H1 (cell line): ENCODE results near the gene SSR1. TPM values are rescaled to one million over a fixed set of nuclear protein-coding genes. Genes with fewer than 3 reads are reported as not detected.

Source experiments
- CTCF ChIA-PET: fragments of 300-600 bp; sonication (Branson Sonifier 250); formaldehyde crosslinking; loops from one replicate; lab custom pipeline; 2021; ENCODE audit not compliant: partially characterized antibody; lab: Charles Lee
- POLR2A ChIA-PET: fragments of 300-600 bp; sonication (Branson Sonifier 250); formaldehyde crosslinking; loops from one replicate; lab custom pipeline; 2021; ENCODE audit warnings: inconsistent platforms; ENCODE audit not compliant: partially characterized antibody; lab: Charles Lee
- DNase-seq, 2 experiments: peaks; one replicate each; pipeline versions ENCODE4 v3.0.0 to v3.0.0-alpha.2; 2010 to 2022; ENCODE audit warnings: low spot score in 2 of 2, low read depth in 1 of 2, mixed read lengths in 1 of 2
- FAIRE-seq: peaks from 2 replicates; lab custom pipeline; 2011; peaks lifted over from hg19 to GRCh38; lab: Jason Lieb, UNC
- H2AFZ ChIP-seq: 2 replicates; pipeline ENCODE4 v1.8.1; 2012; ENCODE audit warnings: low read length, inconsistent platforms
- H2AK5ac ChIP-seq: 2 replicates; pipeline ENCODE4 v1.6.1; 2013; ENCODE audit warnings: low read depth, low read length
- H2BK120ac ChIP-seq: replicated peaks from 2 replicates; pipeline ENCODE3; 2013; ENCODE audit warnings: low read depth, low read length, inconsistent platforms
- H2BK12ac ChIP-seq: 2 replicates; pipeline ENCODE4 v1.6.1; 2013; ENCODE audit warnings: low read depth, low read length
- H2BK15ac ChIP-seq: 2 replicates; pipeline ENCODE4 v1.6.1; 2013; ENCODE audit warnings: low read length
- H2BK20ac ChIP-seq: 2 replicates; pipeline ENCODE4 v1.6.1; 2013; ENCODE audit warnings: low read length
- H2BK5ac ChIP-seq: 2 replicates; pipeline ENCODE4 v1.6.1; 2013; ENCODE audit warnings: low read depth, low read length
- H3K14ac ChIP-seq: 2 replicates; pipeline ENCODE4 v1.6.1; 2013; ENCODE audit warnings: inconsistent platforms; ENCODE audit not compliant: insufficient read length
- H3K18ac ChIP-seq: 2 replicates; pipeline ENCODE4 v1.6.1; 2013; ENCODE audit warnings: low read length; ENCODE audit errors: extremely low read depth
- H3K23ac ChIP-seq: 2 replicates; pipeline ENCODE4 v1.6.1; 2013; ENCODE audit warnings: inconsistent platforms; ENCODE audit not compliant: insufficient read length
- H3K23me2 ChIP-seq: 2 replicates; pipeline ENCODE4 v1.6.1; 2013; ENCODE audit warnings: low read depth, low read length
- H3K27ac ChIP-seq: 2 replicates; pipeline ENCODE4 v1.6.1; 2011; ENCODE audit warnings: low read depth, low read length, inconsistent platforms
- H3K27me3 ChIP-seq, 4 experiments: replicated peaks in 1 of 4; 1 replicate in 1 of 4; 2 replicates in 3 of 4; pipeline versions ENCODE4 v1.6.1 to v1.8.1; 2011 to 2013; ENCODE audit warnings: low read length in 3 of 4, mild to moderate bottlenecking in 3 of 4, inconsistent platforms in 2 of 4, mixed read lengths in 2 of 4, moderate library complexity in 1 of 4; ENCODE audit not compliant: control insufficient read depth in 3 of 4, insufficient read depth in 3 of 4; ENCODE audit errors: extremely low read depth in 1 of 4
- H3K36me3 ChIP-seq, 4 experiments: 2 replicates each; pipeline versions ENCODE4 v1.6.1 to v1.8.1; 2011 to 2013; ENCODE audit warnings: mild to moderate bottlenecking in 4 of 4, low read length in 3 of 4, moderate library complexity in 2 of 4, control low read depth in 1 of 4, inconsistent platforms in 1 of 4; ENCODE audit not compliant: insufficient read depth in 4 of 4, control insufficient read depth in 2 of 4
- H3K4ac ChIP-seq: replicated peaks from 2 replicates; pipeline ENCODE3; 2013; ENCODE audit warnings: low read length, low read depth, mixed read lengths, inconsistent platforms; ENCODE audit not compliant: insufficient read length
- H3K4me1 ChIP-seq, 4 experiments: replicated peaks in 1 of 4; 1 replicate in 1 of 4; 2 replicates in 3 of 4; pipeline versions ENCODE4 v1.6.1 to v1.8.1; 2011 to 2013; ENCODE audit warnings: low read length in 3 of 4, inconsistent platforms in 2 of 4, mixed read lengths in 1 of 4; ENCODE audit not compliant: insufficient read depth in 4 of 4, control insufficient read depth in 3 of 4
- H3K4me2 ChIP-seq, 2 experiments: 2 replicates each; pipeline versions ENCODE4 v1.6.1 to v1.8.1; 2011 to 2013; ENCODE audit warnings: low read depth in 2 of 2, low read length in 2 of 2, control low read depth in 1 of 2, inconsistent platforms in 1 of 2, mild to moderate bottlenecking in 1 of 2; ENCODE audit not compliant: insufficient read depth in 1 of 2
- H3K4me3 ChIP-seq, 4 experiments: fragments of 200-600, 300-600 bp in 1 of 4; sonication (generic), shearing (Covaris generic), sonication (Bioruptor Twin) in 1 of 4; 2 replicates each; pipeline versions ENCODE4 v1.5.1 to v1.8.1; 2011 to 2016; ENCODE audit warnings: low read length in 4 of 4, low read depth in 3 of 4, control low read depth in 2 of 4, inconsistent platforms in 2 of 4, mild to moderate bottlenecking in 2 of 4, mixed read lengths in 1 of 4, moderate library complexity in 1 of 4; ENCODE audit not compliant: insufficient read depth in 2 of 4; ENCODE audit errors: extremely low read depth in 1 of 4
- H3K56ac ChIP-seq: replicated peaks from 2 replicates; pipeline ENCODE3; 2013; ENCODE audit warnings: low read depth, mild to moderate bottlenecking, mixed read lengths, low read length, inconsistent platforms; ENCODE audit not compliant: insufficient read length
- H3K79me1 ChIP-seq: 2 replicates; pipeline ENCODE4 v1.6.1; 2013; ENCODE audit warnings: low read depth, low read length, control low read depth
- H3K79me2 ChIP-seq, 2 experiments: 2 replicates each; pipeline versions ENCODE4 v1.6.1 to v1.8.1; 2012 to 2013; ENCODE audit warnings: low read length in 2 of 2, mild to moderate bottlenecking in 2 of 2, inconsistent platforms in 1 of 2; ENCODE audit not compliant: insufficient read depth in 2 of 2, control insufficient read depth in 1 of 2
- H3K9ac ChIP-seq, 4 experiments: replicated peaks in 1 of 4; 1 replicate in 1 of 4; 2 replicates in 3 of 4; pipeline versions ENCODE4 v1.6.1 to v1.8.1; 2011 to 2013; ENCODE audit warnings: low read depth in 3 of 4, low read length in 3 of 4, control low read depth in 2 of 4, mild to moderate bottlenecking in 2 of 4, moderate library complexity in 2 of 4, inconsistent platforms in 1 of 4; ENCODE audit errors: extremely low read depth in 1 of 4
- H3K9me3 ChIP-seq, 2 experiments: 2 replicates each; pipeline versions ENCODE4 v1.6.1 to v1.8.1; 2012 to 2013; ENCODE audit warnings: mild to moderate bottlenecking in 2 of 2, moderate library complexity in 2 of 2, control low read depth in 1 of 2, inconsistent platforms in 1 of 2, low read depth in 1 of 2, low read length in 1 of 2, mixed read lengths in 1 of 2; ENCODE audit not compliant: insufficient read depth in 2 of 2
- H4K20me1 ChIP-seq, 2 experiments: replicated peaks in 1 of 2; 2 replicates each; pipeline versions ENCODE3 to v1.8.1; 2011 to 2013; ENCODE audit warnings: inconsistent platforms in 2 of 2, low read length in 2 of 2, mild to moderate bottlenecking in 1 of 2; ENCODE audit not compliant: insufficient read depth in 2 of 2, control insufficient read depth in 1 of 2
- H4K5ac ChIP-seq: 2 replicates; pipeline ENCODE4 v1.6.1; 2013; ENCODE audit warnings: low read length, low read depth, mixed read lengths, inconsistent platforms; ENCODE audit not compliant: insufficient read length
- H4K8ac ChIP-seq: 2 replicates; pipeline ENCODE4 v1.8.0; 2013; ENCODE audit warnings: mild to moderate bottlenecking, moderate library complexity, low read length, inconsistent platforms; ENCODE audit not compliant: insufficient read depth; ENCODE audit errors: extremely low read depth
- H4K91ac ChIP-seq: replicated peaks from 2 replicates; pipeline ENCODE3; 2013; ENCODE audit warnings: low read length, mixed read lengths, inconsistent platforms; ENCODE audit not compliant: insufficient read length
- BRCA1 ChIP-seq: IDR thresholded peaks from 2 replicates; pipeline ENCODE4 v1.6.1; 2012; ENCODE audit warnings: low read depth, low read length, improper control_type of control experiment
- FOSL1 ChIP-seq: IDR thresholded peaks from 2 replicates; pipeline ENCODE4 v1.6.1; 2011; ENCODE audit warnings: mild to moderate bottlenecking, low read depth, low read length, moderate library complexity; ENCODE audit not compliant: insufficient read depth
- HDAC2 ChIP-seq, 2 experiments: fragments of 300-600 bp in 1 of 2; sonication (generic) in 1 of 2; IDR thresholded peaks; 2 replicates each; pipeline ENCODE4 v1.6.1; 2011 to 2012; ENCODE audit warnings: low read depth in 2 of 2, low read length in 2 of 2, mild to moderate bottlenecking in 2 of 2, moderate library complexity in 2 of 2, borderline replicate concordance in 1 of 2, inconsistent platforms in 1 of 2
- KDM1A ChIP-seq: fragments of 200-600, 300-600 bp; sonication (generic); IDR thresholded peaks from 2 replicates; pipeline ENCODE4 v1.7.1; 2016; ENCODE audit warnings: mild to moderate bottlenecking, low read length, borderline replicate concordance
- KDM5A ChIP-seq: fragments of 200-600 bp; IDR thresholded peaks from 2 replicates; pipeline ENCODE4 v1.7.1; 2012; ENCODE audit warnings: mild to moderate bottlenecking, low read length, inconsistent platforms, mixed read lengths
- POLR2A ChIP-seq, 2 experiments: IDR thresholded peaks; 1 replicate in 1 of 2; 2 replicates in 1 of 2; pipeline ENCODE4 v1.6.1; 2011; ENCODE audit warnings: low read depth in 2 of 2, low read length in 2 of 2, mild to moderate bottlenecking in 2 of 2; ENCODE audit errors: control extremely low read depth in 1 of 2
- RBBP5 ChIP-seq: IDR thresholded peaks from 2 replicates; pipeline ENCODE4 v1.7.1; 2012; ENCODE audit warnings: low read depth, mild to moderate bottlenecking, inconsistent platforms, low read length, moderate library complexity, borderline replicate concordance
- SIN3A ChIP-seq, 2 experiments: IDR thresholded peaks in 1 of 2; conservative IDR thresholded peaks in 1 of 2; 2 replicates each; pipeline ENCODE4 v1.6.1; 2011 to 2012; ENCODE audit warnings: low read length in 2 of 2, improper control_type of control experiment in 1 of 2, low read depth in 1 of 2, mild to moderate bottlenecking in 1 of 2
- SIX5 ChIP-seq: IDR thresholded peaks from 2 replicates; pipeline ENCODE4 v1.6.1; 2011; ENCODE audit warnings: mild to moderate bottlenecking, low read depth, low read length
- SRF ChIP-seq: IDR thresholded peaks from 2 replicates; pipeline ENCODE4 v1.6.1; 2011; ENCODE audit warnings: mild to moderate bottlenecking, low read depth, low read length, moderate library complexity
- YY1 ChIP-seq: IDR thresholded peaks from 2 replicates; pipeline ENCODE4 v1.6.1; 2011; ENCODE audit warnings: low read depth, mild to moderate bottlenecking, low read length
- WGBS, 2 experiments: shearing (Covaris generic) in 1 of 2; methylation state at CpG; one replicate each; pipeline versions ENCODE4 v1.1.6 to v1.1.7; 2013 to 2015; ENCODE audit warnings: low lambda C conversion rate in 2 of 2, mixed read lengths in 2 of 2, inconsistent platforms in 1 of 2, low coverage in 1 of 2, missing lambda C conversion rate in 1 of 2; ENCODE audit not compliant: insufficient replicate concordance in 2 of 2, insufficient coverage in 1 of 2, insufficient read length in 1 of 2; ENCODE audit errors: extremely low coverage in 1 of 2, missing lambda C conversion rate in 1 of 2; 5-methylcytosine and 5-hydroxymethylcytosine counted together
- polyA plus RNA-seq, 7 experiments: library from polyadenylated mRNA; depleted of rRNA in 3 of 7; stranded (reverse) in 5 of 7; unstranded in 2 of 7; fragments of >200 nt in 5 of 7; fragments of 200-250 nt in 2 of 7; gene quantifications; 1 replicate in 5 of 7; 2 replicates in 1 of 7; 4 replicates in 1 of 7; pipeline versions ENCODE4 v1.2.1 to v1.2.3, GENCODE V29; 2011 to 2013; ENCODE audit warnings: missing spikeins in 2 of 7, mixed read lengths in 2 of 7
- total RNA-seq: library from RNA; stranded (reverse); fragmentation: NEBNext Ultra II Directional; extraction: Animal tissue kit (Norgen Biotek cat#: 25700); gene quantifications from 2 replicates; pipeline ENCODE4 v1.2.1, GENCODE V29; 2021
- TF ChIP-seq, protein P1 (sequence below): IDR thresholded peaks from 2 replicates; pipeline ENCODE4 v1.6.1; 2011; ENCODE audit warnings: low read depth, mild to moderate bottlenecking, low read length; ENCODE audit not compliant: insufficient read depth

SSR1 gene
- total and polyA plus RNA-seq, 2 of the 8 experiments (the other 6 are each of a cell fraction or from before 2014, with no cell fraction given) = 26.6 to 117 TPM

GRCh38 chr6:7235712-7236305 lies 77.2 kb downstream of the SSR1 start:
- no peak overlapping the region for H3K18ac ChIP-seq
- DNase-seq (no peak), FAIRE-seq (no peak)
- H2BK120ac ChIP-seq = no peak overlapping the region
- H3K4ac ChIP-seq = no peak overlapping the region
- CTCF ChIA-PET = interaction anchor here (1.5 to 3.7 kb wide), 5 partner anchors 10 to 448 kb away, joined by 4 to 16 read pairs (median 9); no protein-coding TSS in a partner anchor
- no peaks in the 10 kb centered on the region for H3K23me2 ChIP-seq
- H3K9ac ChIP-seq = no peak overlapping the region; a peak in 1 of 7 replicates
- no peak overlapping the region for H3K23ac ChIP-seq
- POLR2A ChIA-PET = interaction anchor here (1.3 kb wide), 1 partner anchor 38 kb away, joined by 3 read pairs; no protein-coding TSS in a partner anchor
- H4K91ac ChIP-seq = no peak overlapping the region
- no peaks in the 10 kb centered on the region for H3K27me3 ChIP-seq
- 88% methylated on average over 9 of the region's 9 CpGs; no CpG with 5 or more reads in 1 of the 2 experiments for WGBS, 2 experiments
- no peak overlapping the region for H2AFZ ChIP-seq
- peaks cover 0 to 4% (median 2%) of the 10 kb centered on the region in 4 experiments; a peak in 4 of 7 replicates for H3K4me1 ChIP-seq
- H2BK15ac ChIP-seq = no peak overlapping the region
- no peak overlapping the region for H4K8ac ChIP-seq
- no peak overlapping the region for H3K4me2 ChIP-seq
- H2BK20ac ChIP-seq = no peak overlapping the region
- H4K20me1 ChIP-seq = no peaks in the 10 kb centered on the region
- H3K4me3 ChIP-seq = no peak overlapping the region
- H3K27ac ChIP-seq = no peak overlapping the region
- peaks cover 4% of the 10 kb centered on the region; the same call in 1 of the 2 replicates for H3K79me1 ChIP-seq
- H3K79me2 ChIP-seq = no peaks in the 10 kb centered on the region
- H2AK5ac ChIP-seq = no peak overlapping the region
- H3K9me3 ChIP-seq = no peaks in the 10 kb centered on the region
- no peak overlapping the region for H3K56ac ChIP-seq
- peaks cover 0 to 11% (median 4%) of the 10 kb centered on the region in 4 experiments; a peak in 2 of 8 replicates for H3K36me3 ChIP-seq
- no peak overlapping the region for H4K5ac ChIP-seq
- H2BK5ac ChIP-seq = no peak overlapping the region
- no peak overlapping the region for H3K14ac ChIP-seq
- no peak overlapping the region for H2BK12ac ChIP-seq
- no peak for TF ChIP-seq SRF
- TF ChIP-seq HDAC2 (IDR thresholded peaks at IDR 0.05; ENCODE audit: borderline replicate concordance in 1 of 2, low read depth in 2 of 2, low read length in 2 of 2) = no peak
- TF ChIP-seq YY1 = no peak
- TF ChIP-seq KDM5A = no peak
- TF ChIP-seq SIX5 = no peak
- no peak for TF ChIP-seq KDM1A
- no peak for TF ChIP-seq POLR2A (IDR thresholded peaks at IDR 0.05; ENCODE audit: control extremely low read depth in 1 of 2, low read depth in 2 of 2, low read length in 2 of 2)
- TF ChIP-seq, protein P1, sequence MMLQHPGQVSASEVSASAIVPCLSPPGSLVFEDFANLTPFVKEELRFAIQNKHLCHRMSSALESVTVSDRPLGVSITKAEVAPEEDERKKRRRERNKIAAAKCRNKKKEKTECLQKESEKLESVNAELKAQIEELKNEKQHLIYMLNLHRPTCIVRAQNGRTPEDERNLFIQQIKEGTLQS = no peak
- no peak for TF ChIP-seq RBBP5
- no peak for TF ChIP-seq SIN3A (conservative IDR thresholded peaks at IDR 0.05 in 1 of 2, IDR thresholded peaks at IDR 0.05 in 1 of 2; ENCODE audit: low read depth in 1 of 2, low read length in 2 of 2)
- TF ChIP-seq FOSL1 = no peak
- no peak for TF ChIP-seq BRCA1
